C4-2B (cell line): ENCODE data around the gene E2F1.

Source experiments
- CTCF ChIP-seq: fragments of 450-650 bp; conservative IDR thresholded peaks from 2 replicates; pipeline ENCODE4 v1.5.1; 2017; ENCODE audit warnings: mild to moderate bottlenecking
- ZFX ChIP-seq: fragments of 450-650 bp; IDR thresholded peaks from 2 replicates; pipeline ENCODE4 v1.6.1; 2017

- no peak for TF ChIP-seq CTCF
- TF ChIP-seq ZFX = no peak
These were observed 10.3 kb upstream of the E2F1 start for GRCh38 chr20:33696448-33696847.
